Lower lobe of right lung (tissue), 2 donors: Measurements from ENCODE around the gene WNT7A. TPM values are rescaled to one million over a fixed set of nuclear protein-coding genes. Genes with fewer than 3 reads are reported as not detected.

Experiments used
- ATAC-seq, 2 donors: fragments of 200-7000 bp; cut with Tn5 transposase; one replicate each; pipeline ENCODE4 v1.9.1; 2020 to 2022; ENCODE audit warnings: mild to moderate bottlenecking in 2 of 2, moderate library complexity in 2 of 2
- DNase-seq: peaks from one replicate; pipeline ENCODE4 v3.0.0-alpha.2; 2020
- H3K27ac ChIP-seq: fragments of 200-600 bp; one replicate; pipeline ENCODE4 v1.8.0; 2022
- H3K27me3 ChIP-seq: fragments of 200-600 bp; one replicate; pipeline ENCODE4 v1.8.0; 2022; ENCODE audit warnings: low read depth
- H3K36me3 ChIP-seq: fragments of 200-600 bp; one replicate; pipeline ENCODE4 v1.8.0; 2022; ENCODE audit warnings: mild to moderate bottlenecking
- H3K4me1 ChIP-seq: fragments of 200-600 bp; one replicate; pipeline ENCODE4 v1.8.0; 2022
- H3K4me3 ChIP-seq: fragments of 200-600 bp; one replicate; pipeline ENCODE4 v1.8.0; 2022; ENCODE audit warnings: mild to moderate bottlenecking
- H3K9me3 ChIP-seq: fragments of 200-600 bp; one replicate; pipeline ENCODE4 v1.8.0; 2022
- intact Hi-C: fragments of 100-400 bp; cut with DNase I; formaldehyde crosslinking; loops from one replicate; pipeline ENCODE4 v1.11.0; 2022
- total RNA-seq: library from RNA; stranded (reverse); fragmentation: NEBNext Ultra II Directional; extraction: Animal tissue kit (Norgen Biotek cat#: 25700); gene quantifications from one replicate; pipeline ENCODE4 v1.2.1, GENCODE V29; 2021
- TF ChIP-seq, protein P1 (sequence below): fragments of 200-600 bp; IDR thresholded peaks from one replicate; pipeline ENCODE4 v1.8.0; 2022; ENCODE audit warnings: antibody characterized with exemption, mild to moderate bottlenecking
- donor health status: DM: no; HTN: yes; CAD: no; lungs with severe emphysema.

WNT7A gene
- total RNA-seq, 1 donor from 2014 or later: 4.1 TPM

DNA sequence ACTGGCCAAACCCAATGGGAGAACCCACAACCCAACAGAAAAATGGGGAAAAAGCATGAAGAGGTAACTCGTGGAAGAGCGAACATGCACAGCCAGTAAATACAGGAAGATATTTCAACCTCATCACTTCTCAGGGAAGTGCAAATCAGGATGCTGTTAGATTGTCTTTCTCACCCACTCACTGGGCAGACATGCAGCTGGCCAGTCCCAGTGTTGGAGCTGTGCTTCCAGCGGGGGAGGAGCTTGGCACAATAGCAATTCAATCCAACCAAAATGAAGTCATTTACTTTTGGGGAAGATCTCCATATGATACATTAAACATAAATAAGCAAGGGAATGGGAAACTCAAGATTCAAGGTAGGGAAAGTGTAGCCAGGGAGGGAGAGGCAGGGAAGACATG is 12.1 kb downstream of the WNT7A start:
- no peak for DNase-seq
- Histone ChIP-seq H3K36me3 (no peaks in the 10 kb centered on the region), H3K9me3 (peaks cover 9% of the 10 kb centered on the region), H3K4me1 (no peaks in the 10 kb centered on the region), H3K27me3 (peaks cover 11% of the 10 kb centered on the region), H3K4me3 (no peak overlapping the region), H3K27ac (no peak overlapping the region)
- intact Hi-C loops: no loop called here
- TF ChIP-seq, protein P1, sequence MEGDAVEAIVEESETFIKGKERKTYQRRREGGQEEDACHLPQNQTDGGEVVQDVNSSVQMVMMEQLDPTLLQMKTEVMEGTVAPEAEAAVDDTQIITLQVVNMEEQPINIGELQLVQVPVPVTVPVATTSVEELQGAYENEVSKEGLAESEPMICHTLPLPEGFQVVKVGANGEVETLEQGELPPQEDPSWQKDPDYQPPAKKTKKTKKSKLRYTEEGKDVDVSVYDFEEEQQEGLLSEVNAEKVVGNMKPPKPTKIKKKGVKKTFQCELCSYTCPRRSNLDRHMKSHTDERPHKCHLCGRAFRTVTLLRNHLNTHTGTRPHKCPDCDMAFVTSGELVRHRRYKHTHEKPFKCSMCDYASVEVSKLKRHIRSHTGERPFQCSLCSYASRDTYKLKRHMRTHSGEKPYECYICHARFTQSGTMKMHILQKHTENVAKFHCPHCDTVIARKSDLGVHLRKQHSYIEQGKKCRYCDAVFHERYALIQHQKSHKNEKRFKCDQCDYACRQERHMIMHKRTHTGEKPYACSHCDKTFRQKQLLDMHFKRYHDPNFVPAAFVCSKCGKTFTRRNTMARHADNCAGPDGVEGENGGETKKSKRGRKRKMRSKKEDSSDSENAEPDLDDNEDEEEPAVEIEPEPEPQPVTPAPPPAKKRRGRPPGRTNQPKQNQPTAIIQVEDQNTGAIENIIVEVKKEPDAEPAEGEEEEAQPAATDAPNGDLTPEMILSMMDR: no peak
- ATAC-seq: no peak

DNA sequence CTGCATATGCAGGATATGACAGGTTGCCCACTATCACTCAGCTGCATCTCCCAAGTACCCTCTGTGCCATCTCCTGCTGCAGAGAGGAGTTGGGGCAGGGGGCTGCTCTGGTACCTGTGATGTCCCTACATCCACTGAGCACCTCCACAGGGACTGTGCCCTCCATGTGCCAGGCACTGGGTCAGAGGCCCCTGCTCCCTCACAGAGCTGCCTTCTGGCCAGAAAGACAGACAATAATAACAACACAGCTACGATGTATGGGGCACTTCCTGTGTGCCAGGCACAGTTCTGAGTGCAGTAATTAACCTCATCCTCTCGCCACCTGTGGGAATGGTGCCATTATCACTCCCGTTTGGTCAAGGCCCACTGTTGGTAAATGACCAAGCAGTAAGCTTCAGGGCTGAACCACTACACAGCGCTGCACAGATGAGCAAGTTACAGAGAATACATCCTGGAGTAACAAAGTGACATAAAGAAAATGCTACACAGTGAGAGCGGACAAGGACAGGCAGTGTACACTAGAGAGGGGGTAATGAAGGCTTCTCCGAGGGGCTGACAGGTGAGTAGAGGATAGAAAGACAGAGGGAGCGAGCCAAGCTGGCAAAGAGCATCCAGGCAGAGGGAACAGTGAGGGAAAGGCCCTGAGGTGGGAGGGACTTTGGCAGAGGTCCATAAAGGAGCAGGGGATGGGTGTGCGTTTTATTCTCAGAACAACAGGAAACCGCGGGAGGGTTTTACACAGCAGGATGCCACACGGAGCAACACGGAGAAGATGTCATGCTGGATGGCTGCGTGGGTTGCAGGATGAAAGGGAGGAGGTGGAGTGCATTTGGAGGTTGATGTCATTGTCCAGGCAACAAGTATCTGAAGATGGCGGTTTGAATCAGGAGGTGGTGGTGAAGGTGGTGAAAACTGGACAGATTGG is 13.6 kb downstream of the WNT7A start:
- TF ChIP-seq, protein P1: no peak
- Histone ChIP-seq H3K4me3 (no peak overlapping the region), H3K36me3 (no peaks in the 10 kb centered on the region), H3K4me1 (no peaks in the 10 kb centered on the region), H3K9me3 (peaks cover 9% of the 10 kb centered on the region), H3K27me3 (peaks cover 17% of the 10 kb centered on the region), H3K27ac (no peak overlapping the region)
- ATAC-seq (no peak), DNase-seq (no peak)
- intact Hi-C loops: no loop called here

DNA sequence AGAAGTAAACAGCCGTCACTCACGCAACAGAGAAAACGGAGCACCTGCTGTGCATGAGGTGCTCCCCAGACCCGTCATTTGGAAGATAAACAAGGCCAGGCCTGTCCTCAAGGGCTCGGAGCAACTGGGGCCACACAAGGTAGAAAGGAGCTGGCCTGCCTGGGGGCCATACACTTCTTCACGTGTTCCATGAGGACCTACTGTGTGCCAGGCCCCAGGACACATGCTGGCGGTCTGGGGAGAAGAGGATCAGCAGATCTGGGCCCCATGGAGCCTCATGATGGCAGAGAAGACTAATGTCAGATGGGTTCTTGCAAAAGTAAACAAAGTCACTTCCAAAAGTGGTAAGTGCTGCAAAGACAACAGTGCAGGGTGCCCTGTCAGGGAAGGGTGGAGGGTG is 14.3 kb downstream of the WNT7A start:
- H3K27me3 ChIP-seq: peaks cover 21% of the 10 kb centered on the region
- intact Hi-C loops: no loop called here
- TF ChIP-seq, protein P1: no peak

DNA sequence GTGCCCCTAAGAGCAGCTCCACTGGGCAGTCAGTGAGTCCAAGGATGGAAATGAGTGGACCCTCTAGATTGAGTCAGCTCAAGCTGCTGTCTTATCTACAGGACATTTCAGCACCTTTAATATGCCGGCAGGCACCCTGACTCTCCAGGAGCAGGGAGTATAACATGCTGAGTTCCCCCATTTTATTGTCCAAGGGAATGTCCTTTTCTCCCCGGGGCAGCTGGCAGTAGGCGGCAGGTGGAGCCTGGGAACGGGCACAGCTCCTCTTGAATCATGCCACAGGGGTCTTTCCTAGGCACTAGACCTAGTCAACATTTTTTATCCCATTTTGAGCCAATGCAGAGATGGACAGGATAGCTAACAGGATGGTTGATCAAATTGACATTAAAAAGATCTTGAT is 14.8 kb downstream of the WNT7A start:
- H3K4me3 ChIP-seq: no peak overlapping the region
- DNase-seq: no peak
- no peak for ATAC-seq
- TF ChIP-seq, protein P1: no peak
- H3K9me3 ChIP-seq: no peaks in the 10 kb centered on the region
- H3K36me3 ChIP-seq: no peaks in the 10 kb centered on the region
- peaks cover 21% of the 10 kb centered on the region for H3K27me3 ChIP-seq
- H3K4me1 ChIP-seq: no peaks in the 10 kb centered on the region
- intact Hi-C loops: no loop called here
- no peak overlapping the region for H3K27ac ChIP-seq

More for the DNA sequence above, 14.3 kb downstream of the WNT7A start:
- ATAC-seq: no peak
- no peak for DNase-seq
- no peaks in the 10 kb centered on the region for H3K4me1 ChIP-seq
- no peak overlapping the region for H3K4me3 ChIP-seq
- peaks cover 2% of the 10 kb centered on the region for H3K9me3 ChIP-seq
- H3K27ac ChIP-seq: no peak overlapping the region
- no peaks in the 10 kb centered on the region for H3K36me3 ChIP-seq

DNA sequence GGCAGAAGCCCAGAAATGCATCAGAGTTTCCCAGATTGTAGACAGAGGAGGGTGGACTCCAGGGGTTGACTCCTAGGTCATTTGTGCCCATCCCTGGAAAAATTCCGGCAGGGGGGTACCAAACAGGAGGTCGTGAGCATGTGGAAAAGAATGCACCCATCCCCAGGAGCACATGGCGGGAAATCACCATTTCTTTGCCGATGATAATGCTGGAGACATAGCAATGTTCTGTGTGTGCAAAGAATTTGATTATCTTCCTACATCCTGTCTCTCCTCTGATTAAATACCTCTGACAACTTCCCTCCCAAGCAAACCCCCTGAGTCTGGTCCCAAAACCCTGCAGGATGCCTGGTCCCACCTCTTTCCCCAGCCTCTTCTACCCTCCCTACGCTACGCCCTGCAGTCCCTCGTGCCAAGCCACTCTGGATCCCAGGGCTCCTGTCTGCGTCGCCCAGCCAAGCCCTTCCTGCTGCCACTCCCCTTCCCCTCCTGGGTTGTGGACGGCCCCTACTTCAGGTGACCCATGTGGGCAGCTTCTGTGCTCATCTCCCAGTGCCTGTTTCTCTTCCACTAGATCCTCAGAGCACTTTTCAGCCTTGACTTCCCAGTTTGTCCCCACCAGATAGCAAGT is 15.8 kb downstream of the WNT7A start:
- intact Hi-C loops: no loop called here
- Histone ChIP-seq H3K9me3 (no peaks in the 10 kb centered on the region), H3K4me3 (no peak overlapping the region), H3K27ac (no peak overlapping the region), H3K36me3 (no peaks in the 10 kb centered on the region), H3K4me1 (no peaks in the 10 kb centered on the region), H3K27me3 (peaks cover 21% of the 10 kb centered on the region)
- ATAC-seq (no peak), DNase-seq (no peak)
- TF ChIP-seq, protein P1: no peak
